Prostate gland (tissue), 2 donors: Measurements from ENCODE around the gene INPP5D. TPM values are rescaled to one million over a fixed set of nuclear protein-coding genes. Genes with fewer than 3 reads are reported as not detected.

ENCODE experiments used
- DNase-seq: peaks from one replicate; pipeline ENCODE4 v3.0.0-alpha.2; 2019; ENCODE audit warnings: low spot score
- H3K27ac ChIP-seq, 2 donors: fragments of 200-600 bp; sonication (generic); 2 replicates each; pipeline ENCODE4 v1.5.1; 2017 to 2019
- H3K27me3 ChIP-seq: fragments of 200-600 bp; sonication (generic); replicated peaks from 2 replicates; pipeline ENCODE4 v1.5.1; 2019; ENCODE audit not compliant: insufficient read depth
- H3K36me3 ChIP-seq, 2 donors: fragments of 200-600 bp; sonication (generic); 1 replicate in 1 of 2; 2 replicates in 1 of 2; pipeline versions ENCODE4 v1.5.1 to v1.8.1; 2017 to 2019
- H3K4me1 ChIP-seq: fragments of 200-600 bp; sonication (generic); replicated peaks from 2 replicates; pipeline ENCODE4 v1.5.1; 2019
- H3K4me3 ChIP-seq, 2 donors: fragments of 200-600 bp; sonication (generic); 2 replicates each; pipeline ENCODE4 v1.5.1; 2017 to 2019
- H3K9me3 ChIP-seq: fragments of 200-600 bp; sonication (generic); 2 replicates; pipeline ENCODE4 v1.5.1; 2017
- POLR2A ChIP-seq: fragments of 450-650 bp; IDR thresholded peaks from one replicate; pipeline ENCODE4 v1.6.1; 2016; ENCODE audit warnings: antibody characterized with exemption, mild to moderate bottlenecking
- POLR2AphosphoS5 ChIP-seq: sonication (generic); formaldehyde crosslinking; IDR thresholded peaks from one replicate; pipeline ENCODE4 v1.6.1; 2017; ENCODE audit warnings: antibody characterized with exemption
- WGBS: methylation state at CpG from one replicate; pipeline ENCODE4 v1.1.5; 2018; 5-methylcytosine and 5-hydroxymethylcytosine counted together
- intact Hi-C: fragments of 100-400 bp; cut with DNase I; formaldehyde crosslinking; loops from one replicate; pipeline ENCODE4 v1.14.2; 2022
- total RNA-seq, 2 donors: library from RNA; depleted of rRNA; stranded (reverse); fragments of >200 nt; gene quantifications; one replicate each; pipeline ENCODE4 v1.1.0, GENCODE V29; 2016
- TF ChIP-seq, protein P1 (sequence below), 4 experiments: fragments of 200-600 bp in 2 of 4; fragments of 450-650 bp in 2 of 4; sonication (generic) in 2 of 4; IDR thresholded peaks; 1 replicate in 3 of 4; 2 replicates in 1 of 4; pipeline ENCODE4 v1.5.1; 2016 to 2019; ENCODE audit warnings: antibody characterized with exemption in 4 of 4, mild to moderate bottlenecking in 2 of 4, moderate library complexity in 2 of 4

The INPP5D gene
- total RNA-seq, 2 donors from 2014 or later = 11.4 to 18.8 TPM

DNA sequence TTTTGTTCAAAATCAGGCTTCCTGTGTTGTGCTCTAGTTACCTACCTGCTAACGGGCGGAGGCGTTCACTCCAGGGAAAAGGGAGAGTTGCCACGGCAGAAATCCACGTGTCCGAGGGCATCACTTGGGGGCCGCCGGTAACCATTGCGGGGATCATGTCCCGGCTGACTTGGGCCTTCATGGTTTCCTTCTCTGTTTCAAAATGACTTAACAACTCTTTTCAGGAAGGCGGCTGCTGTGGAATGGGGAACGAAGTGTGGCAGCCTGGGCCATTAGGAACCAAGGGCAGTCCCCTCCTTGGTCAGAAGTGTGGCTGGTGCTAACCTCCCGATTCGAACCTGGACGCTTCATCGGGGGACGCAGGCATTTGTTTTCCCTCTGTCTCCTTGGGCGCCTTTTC is 56.8 kb downstream of the INPP5D start:
- Histone ChIP-seq H3K4me1 (no peaks in the 10 kb centered on the region), H3K9me3 (no peaks in the 10 kb centered on the region), H3K27me3 (no peaks in the 10 kb centered on the region), H3K4me3 (no peak overlapping the region), H3K36me3 (no peaks in the 10 kb centered on the region), H3K27ac (no peak overlapping the region)
- intact Hi-C loops = no loop called here
- 87% methylated on average over 18 of the region's 18 CpGs for WGBS
- TF ChIP-seq POLR2A (no peak), POLR2AphosphoS5 (no peak)
- TF ChIP-seq, protein P1, sequence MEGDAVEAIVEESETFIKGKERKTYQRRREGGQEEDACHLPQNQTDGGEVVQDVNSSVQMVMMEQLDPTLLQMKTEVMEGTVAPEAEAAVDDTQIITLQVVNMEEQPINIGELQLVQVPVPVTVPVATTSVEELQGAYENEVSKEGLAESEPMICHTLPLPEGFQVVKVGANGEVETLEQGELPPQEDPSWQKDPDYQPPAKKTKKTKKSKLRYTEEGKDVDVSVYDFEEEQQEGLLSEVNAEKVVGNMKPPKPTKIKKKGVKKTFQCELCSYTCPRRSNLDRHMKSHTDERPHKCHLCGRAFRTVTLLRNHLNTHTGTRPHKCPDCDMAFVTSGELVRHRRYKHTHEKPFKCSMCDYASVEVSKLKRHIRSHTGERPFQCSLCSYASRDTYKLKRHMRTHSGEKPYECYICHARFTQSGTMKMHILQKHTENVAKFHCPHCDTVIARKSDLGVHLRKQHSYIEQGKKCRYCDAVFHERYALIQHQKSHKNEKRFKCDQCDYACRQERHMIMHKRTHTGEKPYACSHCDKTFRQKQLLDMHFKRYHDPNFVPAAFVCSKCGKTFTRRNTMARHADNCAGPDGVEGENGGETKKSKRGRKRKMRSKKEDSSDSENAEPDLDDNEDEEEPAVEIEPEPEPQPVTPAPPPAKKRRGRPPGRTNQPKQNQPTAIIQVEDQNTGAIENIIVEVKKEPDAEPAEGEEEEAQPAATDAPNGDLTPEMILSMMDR (IDR thresholded peaks at IDR 0.05) = no peak
- no peak for DNase-seq

DNA sequence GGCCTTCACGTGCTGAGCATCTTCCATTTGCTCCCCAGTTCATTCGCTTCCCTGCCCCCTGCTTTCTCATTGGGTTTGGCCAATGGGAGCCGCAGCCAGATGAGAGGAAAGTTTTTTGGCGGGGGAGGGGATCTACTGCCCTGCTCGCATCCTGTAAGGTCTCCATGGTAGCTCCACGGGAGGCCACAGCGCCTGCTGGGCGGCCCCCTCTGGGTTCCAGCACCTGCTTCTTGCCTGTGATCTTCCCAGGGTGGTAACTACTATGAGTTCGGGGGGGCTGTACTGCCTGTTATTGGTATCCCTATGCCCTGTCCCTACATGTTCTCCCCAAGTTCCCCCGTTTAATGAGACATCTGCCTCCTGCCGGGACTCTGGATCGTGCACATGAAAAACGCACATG is 57.2 kb downstream of the INPP5D start:
- Histone ChIP-seq H3K4me1 (no peaks in the 10 kb centered on the region), H3K4me3 (no peak overlapping the region), H3K9me3 (no peaks in the 10 kb centered on the region), H3K27me3 (no peaks in the 10 kb centered on the region), H3K36me3 (no peaks in the 10 kb centered on the region), H3K27ac (no peak overlapping the region)
- intact Hi-C loops = no loop called here
- 74% methylated on average over 13 of the region's 13 CpGs for whole genome bisulfite sequencing
- TF ChIP-seq POLR2AphosphoS5 = no peak
- DNase-seq = no peak

DNA sequence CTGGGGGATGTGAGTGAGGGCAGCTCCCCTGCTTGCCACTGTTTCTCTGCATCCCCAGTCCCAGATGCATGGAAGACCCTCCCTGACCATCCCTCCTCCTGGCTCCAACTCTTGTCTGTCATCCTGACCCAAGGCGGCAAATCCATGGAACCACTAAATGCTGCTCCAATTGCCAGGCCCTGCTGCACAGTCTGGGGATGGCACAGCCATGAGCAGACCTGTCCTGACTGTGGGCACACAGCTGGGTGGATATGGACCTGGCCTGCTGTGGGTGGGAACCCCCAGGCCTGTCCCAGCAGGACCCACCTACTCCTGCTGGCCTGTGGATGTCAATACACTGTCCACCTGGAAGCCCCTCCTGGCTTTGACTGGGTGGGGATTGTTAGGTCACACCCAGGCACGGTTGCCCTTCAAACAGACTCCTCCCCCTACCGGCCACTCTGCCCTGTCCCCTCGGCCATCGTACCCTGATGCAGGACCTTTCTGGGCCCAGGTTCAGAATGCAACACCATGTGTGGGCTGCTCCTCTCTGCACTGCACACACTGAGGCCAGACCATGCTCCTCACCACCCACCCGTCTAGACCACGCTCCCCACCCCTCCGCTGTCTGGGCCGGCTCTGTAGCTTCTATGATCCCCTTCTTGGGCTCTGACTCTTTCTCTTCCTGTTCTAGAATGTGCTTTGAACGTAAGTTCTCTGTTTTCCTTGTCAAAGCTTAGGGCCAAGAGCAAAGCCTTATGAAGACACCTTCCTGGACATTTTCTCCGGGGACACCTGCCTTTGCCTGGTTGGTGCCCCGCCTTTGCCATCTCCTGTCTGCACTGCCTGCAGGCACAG is 57.9 kb downstream of the INPP5D start:
- no peak for TF ChIP-seq POLR2A
- TF ChIP-seq POLR2AphosphoS5 = no peak
- TF ChIP-seq, protein P1 (IDR thresholded peaks at IDR 0.05) = no peak
- Histone ChIP-seq H3K27ac (no peak overlapping the region), H3K36me3 (no peaks in the 10 kb centered on the region), H3K4me1 (no peaks in the 10 kb centered on the region), H3K27me3 (no peaks in the 10 kb centered on the region), H3K9me3 (no peaks in the 10 kb centered on the region), H3K4me3 (no peak overlapping the region)
- 83% methylated on average over 12 of the region's 12 CpGs for WGBS
- intact Hi-C loops = no loop called here
- no peak for DNase-seq

DNA sequence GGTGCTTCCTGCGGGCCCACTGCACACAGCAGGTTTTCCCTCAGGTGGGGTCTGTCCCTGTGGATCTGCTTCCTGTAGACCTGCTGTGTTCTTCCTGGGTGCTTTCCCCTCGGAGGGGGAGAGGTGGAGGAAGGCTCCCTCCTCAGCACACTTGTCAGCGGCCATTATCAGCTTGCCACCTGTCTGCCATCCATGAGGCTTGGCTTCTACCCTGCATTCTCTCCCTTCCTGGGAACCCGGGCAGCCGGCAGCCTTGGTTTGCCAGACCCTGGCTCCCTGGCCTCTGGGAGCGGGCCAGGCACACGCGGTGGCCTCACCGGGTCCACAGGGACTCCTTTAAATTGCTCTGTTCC is 58.5 kb downstream of the INPP5D start:
- no peak overlapping the region for H3K4me3 ChIP-seq
- WGBS = 82% methylated on average over 9 of the region's 9 CpGs
- no peak for DNase-seq
- H3K27me3 ChIP-seq = no peaks in the 10 kb centered on the region
- no peaks in the 10 kb centered on the region for H3K9me3 ChIP-seq
- no peaks in the 10 kb centered on the region for H3K36me3 ChIP-seq
- TF ChIP-seq, protein P1 (IDR thresholded peaks at IDR 0.05) = no peak
- TF ChIP-seq POLR2AphosphoS5 (no peak), POLR2A (no peak)
- H3K27ac ChIP-seq = no peak overlapping the region
- intact Hi-C loops = no loop called here
- no peaks in the 10 kb centered on the region for H3K4me1 ChIP-seq

DNA sequence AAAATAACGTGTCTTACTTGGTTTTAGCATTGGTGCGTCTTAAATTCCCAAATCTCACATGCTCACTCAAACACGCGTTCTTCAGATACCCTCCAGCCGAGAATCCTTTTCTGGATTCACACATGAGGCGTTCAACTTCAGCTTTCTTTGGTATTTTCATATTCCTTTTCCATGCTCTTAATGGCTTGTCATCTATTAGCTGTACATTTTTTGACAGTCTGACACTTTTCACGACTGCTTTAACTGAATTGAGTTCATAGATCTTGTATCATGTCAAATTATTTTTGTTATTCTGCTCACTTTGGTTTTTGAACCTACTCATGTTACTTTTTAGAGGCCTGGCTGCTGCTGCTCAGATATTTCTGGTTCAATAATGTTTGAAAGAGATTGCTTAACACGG is 59.0 kb downstream of the INPP5D start:
- DNase-seq = no peak
- no peak overlapping the region for H3K27ac ChIP-seq
- H3K36me3 ChIP-seq = no peaks in the 10 kb centered on the region
- no peaks in the 10 kb centered on the region for H3K27me3 ChIP-seq
- TF ChIP-seq, protein P1 (IDR thresholded peaks at IDR 0.05) = no peak
- TF ChIP-seq POLR2A (no peak), POLR2AphosphoS5 (no peak)
- no peak overlapping the region for H3K4me3 ChIP-seq
- no peaks in the 10 kb centered on the region for H3K9me3 ChIP-seq
- WGBS = 78% methylated on average over 8 of the region's 8 CpGs
- intact Hi-C loops = no loop called here
- H3K4me1 ChIP-seq = no peaks in the 10 kb centered on the region
